Coronary artery (tissue), 2 donors: ENCODE results near the gene NAA20.

Source experiments
- DNase-seq: peaks from one replicate; pipeline ENCODE4 v3.0.0-alpha.2; 2017; ENCODE audit warnings: low spot score
- H3K27ac ChIP-seq, 2 donors: fragments of 200-600 bp; sonication (generic); one replicate each; pipeline ENCODE4 v1.5.1; 2016 to 2019
- H3K4me3 ChIP-seq: fragments of 200-600 bp; sonication (generic); 2 replicates; pipeline ENCODE4 v1.5.1; 2016; ENCODE audit warnings: mild to moderate bottlenecking, moderate library complexity
- TF ChIP-seq, protein P1 (sequence below): fragments of 200-600 bp; sonication (generic); IDR thresholded peaks from one replicate; pipeline ENCODE4 v1.5.1; 2019; ENCODE audit warnings: antibody characterized with exemption

The NAA20 gene

DNA sequence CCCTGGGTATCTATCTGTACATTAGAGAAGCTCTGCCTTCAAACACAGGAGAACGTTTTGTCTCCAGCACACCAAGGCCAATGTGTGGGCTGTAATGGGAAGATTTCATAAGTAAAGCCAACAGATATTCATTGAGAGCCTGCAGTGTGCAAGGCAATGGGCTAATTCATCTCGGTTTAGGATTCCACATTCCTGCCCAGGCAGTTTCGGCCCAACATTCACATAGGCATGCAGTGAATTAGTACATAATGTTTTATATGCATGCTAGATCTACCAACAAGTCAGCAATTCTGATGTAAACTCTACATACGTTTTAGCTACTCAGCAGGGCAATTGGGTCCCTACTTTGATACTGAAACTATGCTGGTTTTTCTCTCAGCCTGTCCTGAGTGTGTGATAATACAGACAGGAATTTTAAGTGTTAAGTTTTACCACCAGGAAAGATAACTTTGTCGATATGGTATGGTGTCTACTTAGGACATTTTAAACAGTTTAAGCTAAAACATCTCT, 46.9 kb upstream of the NAA20 start:
- Histone ChIP-seq H3K4me3 (no peak overlapping the region), H3K27ac (peak overlapping the region in 1 of 2 donors; percentile 31)
- DNase-seq: no peak

DNA sequence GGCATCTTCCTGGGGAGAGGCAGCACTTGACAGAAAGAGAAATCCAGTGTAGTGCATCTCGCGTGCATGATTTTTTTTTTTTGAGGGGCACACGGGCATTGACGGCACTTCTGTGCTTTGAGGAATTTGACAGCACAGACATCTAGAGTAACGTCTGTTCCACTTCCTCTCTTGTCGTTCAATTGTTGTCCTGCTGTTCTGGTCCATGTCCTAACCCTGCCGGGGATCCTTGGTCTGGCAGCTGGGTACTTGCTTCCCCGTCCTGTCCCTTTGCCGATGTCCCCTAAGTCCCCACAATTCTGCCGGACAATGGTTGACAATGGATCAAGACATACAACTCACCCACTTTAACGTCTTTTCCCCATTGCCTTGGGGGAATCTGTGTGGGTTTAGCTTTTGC, 46.0 kb upstream of the NAA20 start:
- H3K27ac ChIP-seq: peak overlapping the region in 1 of 2 donors; percentile 19
- DNase-seq: no peak
- H3K4me3 ChIP-seq: no peak overlapping the region
- TF ChIP-seq, protein P1, sequence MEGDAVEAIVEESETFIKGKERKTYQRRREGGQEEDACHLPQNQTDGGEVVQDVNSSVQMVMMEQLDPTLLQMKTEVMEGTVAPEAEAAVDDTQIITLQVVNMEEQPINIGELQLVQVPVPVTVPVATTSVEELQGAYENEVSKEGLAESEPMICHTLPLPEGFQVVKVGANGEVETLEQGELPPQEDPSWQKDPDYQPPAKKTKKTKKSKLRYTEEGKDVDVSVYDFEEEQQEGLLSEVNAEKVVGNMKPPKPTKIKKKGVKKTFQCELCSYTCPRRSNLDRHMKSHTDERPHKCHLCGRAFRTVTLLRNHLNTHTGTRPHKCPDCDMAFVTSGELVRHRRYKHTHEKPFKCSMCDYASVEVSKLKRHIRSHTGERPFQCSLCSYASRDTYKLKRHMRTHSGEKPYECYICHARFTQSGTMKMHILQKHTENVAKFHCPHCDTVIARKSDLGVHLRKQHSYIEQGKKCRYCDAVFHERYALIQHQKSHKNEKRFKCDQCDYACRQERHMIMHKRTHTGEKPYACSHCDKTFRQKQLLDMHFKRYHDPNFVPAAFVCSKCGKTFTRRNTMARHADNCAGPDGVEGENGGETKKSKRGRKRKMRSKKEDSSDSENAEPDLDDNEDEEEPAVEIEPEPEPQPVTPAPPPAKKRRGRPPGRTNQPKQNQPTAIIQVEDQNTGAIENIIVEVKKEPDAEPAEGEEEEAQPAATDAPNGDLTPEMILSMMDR: no peak

More for the DNA sequence above, 46.9 kb upstream of the NAA20 start:
- TF ChIP-seq, protein P1: no peak

GRCh38 chr20:19973961-19974629, 43.1 kb upstream of the NAA20 start:
- peak overlapping the region; percentile 75 for H3K4me3 ChIP-seq
- DNase-seq: peak; percentile 91

DNA sequence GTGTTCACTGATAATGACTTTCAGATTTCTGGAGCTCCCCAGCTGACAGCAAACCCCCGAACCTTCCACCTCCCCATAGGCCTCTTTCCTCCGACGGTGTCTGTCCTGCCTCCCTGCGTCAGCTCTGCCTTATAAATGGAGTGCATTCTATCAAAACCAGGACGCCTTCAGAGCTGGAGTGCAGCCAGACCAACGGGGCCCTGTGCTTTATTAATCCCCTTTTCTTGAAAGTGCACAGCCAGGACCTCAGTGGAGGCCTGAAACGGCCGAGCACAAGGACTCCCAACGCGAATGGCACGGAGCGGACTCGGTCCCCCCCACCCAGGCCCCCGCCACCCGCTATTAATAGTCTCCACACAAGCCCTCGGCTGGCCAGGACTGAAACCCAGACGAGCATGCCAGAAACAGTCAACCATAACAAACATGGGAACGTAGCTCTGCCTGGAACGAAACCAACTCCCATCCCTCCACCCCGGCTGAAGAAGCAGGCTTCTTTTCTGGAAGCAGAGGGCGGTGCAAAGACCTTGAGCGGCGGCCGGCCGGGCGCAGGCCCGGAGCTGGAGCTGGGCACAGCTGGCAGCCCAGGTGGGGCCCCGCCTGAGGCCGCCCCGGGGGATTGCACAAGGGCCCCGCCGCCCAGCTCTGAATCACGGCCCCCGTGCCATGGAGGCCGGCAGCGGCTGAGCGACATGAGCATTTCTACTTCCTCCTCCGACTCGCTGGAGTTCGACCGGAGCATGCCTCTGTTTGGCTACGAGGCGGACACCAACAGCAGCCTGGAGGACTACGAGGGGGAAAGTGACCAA, 42.3 kb upstream of the NAA20 start:
- TF ChIP-seq, protein P1: no peak
- peak overlapping the region; percentile 86 to 94 for H3K27ac ChIP-seq

More at GRCh38 chr20:19973961-19974629, 43.1 kb upstream of the NAA20 start:
- TF ChIP-seq, protein P1: no peak
- H3K27ac ChIP-seq: peak overlapping the region; percentile 86 to 94

GRCh38 chr20:19975436-19975799, 41.7 kb upstream of the NAA20 start:
- no peak for DNase-seq

More for the DNA sequence above, 42.3 kb upstream of the NAA20 start:
- H3K4me3 ChIP-seq: peak overlapping the region; percentile 75
- peak; percentile 97 for DNase-seq

GRCh38 chr20:19975901-19976300, 41.3 kb upstream of the NAA20 start:
- no peak for DNase-seq
- Histone ChIP-seq H3K27ac (peak overlapping the region; percentile 86 to 94), H3K4me3 (peak overlapping the region; percentile 75)
- TF ChIP-seq, protein P1: no peak

More at GRCh38 chr20:19975436-19975799, 41.7 kb upstream of the NAA20 start:
- H3K27ac ChIP-seq: peak overlapping the region; percentile 86 to 94
- TF ChIP-seq, protein P1: no peak
- H3K4me3 ChIP-seq: peak overlapping the region; percentile 75
